H4 (cell line): Measurements from ENCODE around the gene ATOH8. TPM values are rescaled to one million over a fixed set of nuclear protein-coding genes. Genes with fewer than 3 reads are reported as not detected.

Source experiments
- DNase-seq: peaks from one replicate; pipeline ENCODE4 v3.0.0-alpha.2; 2015; ENCODE audit warnings: low spot score
- total RNA-seq: library from RNA; depleted of rRNA; stranded (reverse); fragments of >200 nt; shearing (Covaris generic); gene quantifications from 2 replicates; pipeline ENCODE4 v1.2.3, GENCODE V29; 2014

Gene ATOH8
- total RNA-seq, 1 experiment from 2014 or later, result 13.1 TPM

DNA sequence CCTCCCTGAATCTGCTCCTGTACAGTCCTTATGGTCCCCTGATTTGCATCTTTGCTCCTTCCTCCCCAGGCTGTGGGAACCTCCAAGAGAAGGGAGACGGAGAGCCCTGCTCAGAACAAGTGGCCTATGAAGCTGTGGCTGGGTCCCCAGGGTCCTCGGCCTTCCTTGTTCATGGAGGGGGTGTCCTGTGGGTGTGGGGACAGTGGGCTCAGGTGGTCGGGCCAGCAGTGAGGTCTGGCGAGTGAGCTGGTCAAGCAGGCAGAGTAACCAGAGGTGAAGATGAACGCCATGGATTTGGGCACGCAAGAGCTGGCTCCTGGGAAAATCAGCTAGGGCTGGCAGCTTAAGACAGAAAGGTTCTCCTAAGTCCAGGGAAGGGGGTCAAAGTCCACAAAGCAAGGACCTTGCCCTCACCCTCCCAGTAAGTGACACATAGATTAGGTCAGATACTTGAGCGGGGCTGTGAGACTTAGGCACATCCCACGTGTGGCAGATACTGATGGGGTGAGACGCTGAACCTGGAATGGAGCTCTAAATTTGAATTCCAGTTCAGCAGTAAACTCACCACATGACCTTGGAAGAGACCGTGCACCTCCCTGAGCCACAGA is 34.8 kb upstream of the ATOH8 start:
- no peak for DNase-seq

DNA sequence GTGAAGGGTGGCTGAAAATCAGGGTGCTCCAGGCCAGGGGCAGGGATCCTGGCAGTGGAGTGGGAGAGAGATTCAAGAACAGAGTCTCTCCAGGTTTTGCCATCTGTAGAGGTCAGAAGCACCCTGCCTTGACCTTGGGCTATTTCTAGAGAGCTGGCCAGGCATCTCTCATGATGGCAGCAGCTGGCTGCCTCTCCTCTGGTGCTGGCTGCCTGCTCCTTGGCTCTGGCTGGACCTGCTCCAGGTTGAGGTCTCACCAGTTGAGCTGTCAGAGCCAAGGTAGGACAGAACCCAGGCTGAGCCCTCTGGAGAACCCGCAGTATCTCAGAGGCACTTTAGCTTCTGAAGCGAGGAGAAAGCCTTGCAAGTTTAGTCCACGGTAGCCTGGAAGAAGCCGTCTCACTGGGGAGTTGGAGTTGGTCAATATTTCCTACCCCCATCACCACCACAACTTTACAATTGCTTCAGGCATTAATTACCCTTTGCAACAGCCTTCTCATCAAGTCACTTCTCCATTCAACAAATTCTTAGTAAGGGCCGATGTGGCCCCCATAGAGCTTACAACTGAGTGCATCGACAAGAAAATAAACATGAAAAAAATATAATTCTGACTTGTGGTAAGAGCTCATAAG is 34.1 kb upstream of the ATOH8 start:
- no peak for DNase-seq

DNA sequence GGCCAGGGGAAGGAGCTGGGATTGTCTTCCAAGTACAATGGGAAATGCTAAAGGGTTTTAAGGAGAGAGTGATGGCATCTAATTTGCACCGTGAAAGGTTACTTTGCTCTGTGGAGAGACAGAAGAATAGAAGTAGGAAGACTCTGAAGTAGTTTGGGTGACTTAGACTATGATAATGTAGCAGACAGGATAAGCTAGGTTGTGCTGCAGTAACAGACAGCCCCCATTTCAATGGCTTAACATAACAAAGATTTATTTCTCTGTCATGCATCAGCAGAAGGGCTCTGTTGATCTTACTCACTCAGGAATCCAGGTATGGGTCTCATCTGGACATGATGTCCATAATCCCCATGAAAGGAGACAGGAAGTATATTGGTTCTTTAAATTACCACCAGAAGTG is 33.3 kb upstream of the ATOH8 start:
- no peak for DNase-seq

DNA sequence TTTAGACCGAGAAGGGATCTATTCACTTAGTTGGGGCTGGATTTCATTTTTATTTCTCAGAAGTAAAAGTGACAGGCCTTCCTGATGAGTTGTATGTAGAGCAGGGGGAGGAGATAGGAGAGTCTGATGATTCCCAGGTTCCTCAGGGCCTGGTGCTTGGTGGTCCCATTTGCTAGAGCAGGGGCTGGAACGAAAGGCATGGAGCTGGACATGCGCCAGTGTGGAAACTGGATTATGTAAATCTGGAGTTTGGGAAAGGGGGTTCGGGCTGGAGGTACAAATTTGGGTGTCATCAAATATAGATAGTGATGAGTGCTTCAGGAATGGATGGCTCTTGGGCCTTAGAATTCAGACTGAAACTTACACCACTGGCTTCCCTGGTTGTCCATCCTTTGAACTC is 32.1 kb upstream of the ATOH8 start:
- DNase-seq, result no peak

DNA sequence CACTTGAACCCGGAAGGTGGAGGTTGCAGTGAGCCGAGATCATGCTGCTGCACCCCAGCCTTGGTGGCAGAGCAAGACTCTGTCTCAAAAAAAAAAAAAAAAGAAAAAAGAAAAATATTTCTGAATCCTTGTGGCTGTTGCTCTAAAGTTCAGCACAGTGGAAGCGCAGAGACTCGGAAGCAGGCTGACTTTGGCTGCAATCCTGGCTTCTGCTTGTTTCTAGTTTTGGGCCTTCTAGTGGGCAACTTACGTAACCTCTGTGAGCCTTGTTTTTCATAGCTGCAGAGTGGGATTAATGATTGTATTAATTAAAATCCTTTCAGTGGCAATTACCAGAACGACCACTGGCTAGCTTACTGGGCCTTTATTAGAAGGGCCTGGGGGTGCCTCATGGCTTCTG is 31.3 kb upstream of the ATOH8 start:
- no peak for DNase-seq

DNA sequence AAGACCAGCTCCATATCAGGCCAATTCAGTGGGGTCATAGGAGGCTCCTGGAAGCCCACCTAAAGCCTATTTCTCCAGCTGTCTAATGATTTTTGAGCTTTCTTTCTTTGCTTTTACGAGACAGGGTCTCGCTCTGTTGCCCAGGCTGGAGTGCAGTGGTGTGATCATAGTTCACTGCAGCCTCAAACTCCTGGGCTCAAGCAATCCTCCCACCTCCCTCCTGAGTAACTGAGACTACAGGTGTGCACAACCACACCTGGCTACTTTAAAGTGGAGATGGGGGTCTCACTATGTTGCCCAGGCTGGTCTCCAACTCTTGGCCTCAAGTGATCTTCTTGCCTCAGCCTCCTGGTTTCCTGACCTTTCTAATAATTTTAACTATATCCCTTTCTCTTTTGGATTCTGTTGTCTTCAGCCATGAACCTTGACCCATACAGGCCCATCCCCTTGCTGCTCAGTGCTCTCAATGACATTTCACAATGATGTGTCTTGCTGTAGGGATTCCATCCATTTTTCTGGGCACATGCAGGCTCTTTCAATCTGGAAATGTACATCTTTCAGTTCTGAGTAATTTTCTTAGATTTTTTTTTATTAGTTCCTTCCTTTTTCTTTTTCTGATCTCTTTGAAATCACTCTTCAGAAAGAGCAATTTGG is 30.0 kb upstream of the ATOH8 start:
- no peak for DNase-seq

DNA sequence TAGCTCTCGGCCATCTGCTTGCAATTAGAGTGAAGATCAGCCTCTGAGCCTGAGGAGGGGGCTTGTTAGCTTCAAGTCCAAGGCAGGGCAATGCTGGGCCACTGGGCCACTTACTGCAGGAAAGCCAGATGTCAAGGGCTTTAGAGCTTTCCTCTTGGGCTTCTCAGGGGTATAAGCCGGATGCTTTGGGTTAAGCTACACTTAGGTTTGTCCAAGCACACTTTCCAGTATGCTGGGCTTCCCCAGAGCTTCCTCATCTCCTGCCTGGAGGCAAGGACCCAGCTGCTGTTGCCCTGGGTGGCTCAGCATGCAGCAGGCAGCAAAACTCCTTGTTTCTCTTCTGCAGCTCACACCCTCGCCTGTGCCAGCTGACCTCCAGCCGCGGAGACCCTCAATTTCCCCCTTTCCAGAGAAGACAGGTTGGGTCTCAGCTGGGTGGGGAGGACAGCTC is 29.0 kb upstream of the ATOH8 start:
- DNase-seq, result no peak

DNA sequence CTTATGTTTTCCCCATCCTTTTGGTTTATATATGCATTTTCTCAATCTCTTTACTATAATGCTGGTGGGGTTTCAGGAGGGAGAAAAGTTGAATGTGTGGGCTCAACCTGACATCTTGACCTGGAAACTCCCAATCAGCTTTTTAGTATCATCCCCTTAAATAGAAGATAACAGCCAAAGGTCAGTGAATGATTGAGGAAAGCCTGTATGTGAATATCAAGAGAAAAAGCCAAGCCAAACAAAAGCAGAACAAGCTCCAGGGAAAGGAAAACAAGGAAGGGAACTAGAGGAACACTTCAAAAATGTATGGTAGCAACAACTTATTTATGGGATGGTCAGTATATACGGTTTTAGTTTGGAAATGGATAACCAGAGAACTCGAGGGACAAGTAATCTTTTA is 28.3 kb upstream of the ATOH8 start:
- no peak for DNase-seq

DNA sequence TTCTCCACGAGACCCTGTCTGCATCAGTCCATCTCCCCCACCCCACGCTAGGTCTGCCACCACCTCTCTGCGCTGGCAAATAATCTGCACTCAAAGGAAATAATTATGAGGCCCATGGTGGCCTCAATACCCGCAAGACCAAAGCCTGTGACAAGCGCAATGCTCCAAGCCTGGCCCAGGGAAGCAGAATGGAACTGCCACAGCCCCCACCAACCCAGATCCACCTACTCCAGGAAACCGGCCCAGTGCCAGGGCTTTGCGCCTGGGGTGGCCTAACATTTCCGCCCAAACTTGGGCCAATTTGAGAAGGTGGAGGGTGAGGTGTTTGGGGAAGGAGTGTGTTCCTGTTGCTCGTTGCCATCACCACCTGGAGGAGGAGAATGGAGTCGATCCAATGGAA is 26.0 kb upstream of the ATOH8 start:
- DNase-seq, result no peak

DNA sequence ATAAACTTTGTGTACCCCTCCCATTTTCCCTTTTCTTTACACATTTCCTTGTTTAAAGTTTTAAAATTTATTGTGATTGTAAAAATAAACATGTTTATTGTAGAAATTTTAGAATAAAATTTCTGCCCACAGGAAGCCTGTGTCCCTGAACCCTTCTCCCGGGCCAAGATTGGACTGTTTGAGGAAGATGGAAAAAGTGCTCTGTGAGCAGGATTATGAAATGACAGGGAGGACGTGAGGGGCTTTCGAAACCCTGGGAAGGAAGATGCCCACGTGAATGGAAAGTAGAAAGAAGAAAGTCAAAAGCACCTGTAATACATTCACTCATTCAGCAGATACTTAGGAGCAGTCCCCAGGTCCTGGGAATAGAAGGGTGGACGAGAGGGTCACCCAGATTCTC is 25.4 kb upstream of the ATOH8 start:
- DNase-seq, result no peak

DNA sequence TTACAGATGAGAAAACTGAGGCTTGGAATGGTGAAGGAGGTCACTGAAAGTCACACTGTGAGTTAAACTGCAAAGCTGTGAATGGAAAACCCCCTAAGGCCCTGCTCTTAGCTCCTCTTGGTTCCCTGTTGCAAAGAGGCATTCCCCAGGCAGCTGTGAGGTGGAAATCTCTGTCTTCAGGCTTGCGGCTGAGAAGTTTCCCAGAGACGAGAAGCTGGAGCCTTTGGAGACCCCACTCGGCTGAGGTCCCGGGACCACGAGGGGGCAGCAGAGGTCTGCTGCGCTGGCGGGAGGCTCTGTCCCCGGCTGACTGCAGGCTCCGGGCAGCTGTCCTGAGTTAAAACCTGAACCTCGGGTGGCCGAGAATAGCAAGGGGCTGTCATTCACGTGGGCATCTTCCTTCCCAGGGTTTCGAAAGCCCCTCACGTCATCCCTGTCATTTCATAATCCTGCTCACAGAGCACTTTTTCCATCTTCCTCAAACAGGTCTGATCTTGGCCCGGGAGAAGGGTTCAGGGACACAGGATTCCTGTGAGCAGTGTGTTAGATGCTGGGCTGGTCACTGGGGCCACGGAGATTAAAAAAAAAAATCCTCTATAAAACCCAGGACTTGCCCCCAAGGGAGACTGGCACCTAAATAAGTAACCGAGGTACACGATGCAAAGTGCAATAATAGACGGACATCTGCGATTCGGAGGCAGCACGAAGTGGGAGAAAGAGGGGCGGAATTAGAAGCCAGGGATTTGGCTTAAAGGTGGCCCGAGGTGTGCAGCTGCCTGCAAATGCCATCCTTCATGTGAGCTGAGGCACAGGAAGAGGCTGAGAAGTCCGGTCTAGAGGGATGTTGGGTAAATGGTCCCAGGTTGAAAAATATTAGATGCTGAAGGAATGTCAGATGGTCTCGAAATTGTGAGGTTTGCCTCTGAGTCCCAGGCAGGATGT is 24.6 kb upstream of the ATOH8 start:
- DNase-seq, result peak; percentile 63

DNA sequence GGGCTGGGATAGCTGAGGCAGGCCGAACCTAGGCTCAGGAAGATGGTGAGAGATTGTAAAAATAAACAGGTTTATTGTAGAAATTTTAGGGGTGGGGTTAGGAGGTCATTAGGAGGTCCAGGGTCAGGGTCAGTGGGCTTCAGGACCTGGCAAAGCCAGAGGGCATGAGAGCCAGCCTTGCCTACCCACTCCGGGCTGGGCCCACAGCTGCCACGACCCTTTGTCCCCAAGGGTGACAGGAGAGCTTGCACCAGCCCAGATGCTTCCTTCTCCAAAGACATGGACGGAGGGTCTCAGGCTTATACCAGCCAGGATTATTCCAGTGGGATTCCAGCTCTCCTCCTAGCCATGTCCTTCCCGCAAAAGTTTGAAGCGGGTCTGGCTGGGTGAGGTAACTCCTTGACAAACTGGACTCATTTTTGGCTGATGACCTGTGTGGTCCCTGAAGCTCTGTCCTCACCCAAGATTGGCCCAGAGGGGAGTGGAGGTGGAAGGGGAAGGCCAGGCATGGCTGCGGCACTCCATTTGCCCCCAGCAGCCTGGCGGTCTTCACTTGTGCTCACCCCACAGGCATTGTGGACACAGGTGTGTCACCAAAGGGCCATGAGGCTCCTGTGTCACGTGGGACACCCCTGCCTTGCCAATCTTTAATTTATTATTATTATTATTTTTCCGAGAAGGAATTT is 23.8 kb upstream of the ATOH8 start:
- DNase-seq, result no peak

DNA sequence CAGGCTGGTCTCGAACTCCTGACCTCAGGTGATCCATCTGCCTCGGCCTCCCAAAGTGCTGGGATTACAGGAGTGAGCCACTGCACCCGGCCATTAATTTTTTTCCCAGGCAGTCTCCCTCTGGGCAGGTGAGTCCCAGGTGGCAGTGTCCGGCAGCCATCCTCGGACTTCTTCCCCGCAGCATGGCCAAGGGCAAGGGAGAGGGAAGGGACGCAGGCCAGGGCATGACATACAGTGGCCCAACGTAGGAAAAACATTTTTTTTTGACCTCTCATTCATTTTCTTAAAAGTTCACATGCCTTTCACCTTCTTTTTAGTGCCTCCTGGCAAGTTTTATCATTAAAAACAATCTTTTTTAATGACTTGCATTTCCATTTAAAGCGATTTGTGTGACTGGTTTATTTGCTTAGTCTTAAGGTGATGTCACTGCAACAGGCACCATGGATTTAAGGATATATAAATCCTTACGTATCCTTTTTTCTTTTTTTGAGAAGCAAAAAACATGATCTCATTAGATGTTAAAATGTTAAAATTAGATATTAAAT is 23.0 kb upstream of the ATOH8 start:
- DNase-seq, result no peak

DNA sequence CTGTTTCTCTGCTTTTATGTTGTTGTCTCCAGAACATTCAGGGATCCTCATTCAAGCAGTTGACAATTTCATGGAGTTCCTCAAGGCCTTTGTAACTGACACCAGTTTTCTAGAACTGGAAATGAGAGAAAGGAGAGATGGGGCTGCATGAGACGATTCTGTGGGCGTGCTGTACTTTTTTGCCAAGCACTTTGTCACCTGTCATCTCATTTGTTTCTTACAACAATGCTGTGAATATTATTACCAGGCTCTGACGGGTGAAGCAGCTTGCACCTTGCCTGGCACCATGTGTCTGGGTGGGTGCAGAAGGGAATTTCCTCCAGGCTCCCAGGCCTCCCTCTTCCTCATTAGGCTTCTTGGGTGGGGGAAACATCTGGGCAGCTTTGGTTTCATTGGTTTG is 22.2 kb upstream of the ATOH8 start:
- DNase-seq, result no peak

DNA sequence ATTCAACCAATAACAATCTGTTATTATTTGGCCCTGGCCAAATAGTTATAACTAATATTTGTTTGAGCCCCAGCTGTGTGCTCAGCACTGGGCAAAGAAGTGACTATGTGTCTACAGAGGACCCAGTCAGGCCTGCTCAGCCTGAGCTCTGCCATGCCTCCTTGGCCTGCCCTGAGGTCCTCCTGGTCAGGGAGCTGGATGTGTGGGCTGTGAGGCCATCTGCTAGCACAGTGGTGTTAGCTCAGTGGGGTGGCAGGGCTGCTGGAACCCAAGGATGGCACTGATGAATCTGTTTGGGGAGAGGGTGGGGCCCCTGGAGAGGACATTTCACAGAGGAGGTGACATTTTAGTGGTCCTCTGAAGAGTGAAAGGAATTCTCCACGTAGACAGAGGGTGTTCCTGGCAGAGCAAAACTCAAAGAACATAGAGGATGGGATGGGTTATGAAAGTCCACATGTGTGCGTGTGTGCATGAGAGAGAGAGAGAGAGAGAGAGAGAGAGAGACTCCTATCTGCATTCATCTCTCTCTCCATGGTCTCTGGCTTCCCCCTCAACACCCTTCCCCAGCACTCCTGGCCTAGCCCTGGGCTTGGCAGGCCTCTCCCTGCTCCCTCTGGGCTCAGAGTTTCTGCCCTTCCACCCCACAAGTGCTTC is 21.2 kb upstream of the ATOH8 start:
- DNase-seq, result no peak

DNA sequence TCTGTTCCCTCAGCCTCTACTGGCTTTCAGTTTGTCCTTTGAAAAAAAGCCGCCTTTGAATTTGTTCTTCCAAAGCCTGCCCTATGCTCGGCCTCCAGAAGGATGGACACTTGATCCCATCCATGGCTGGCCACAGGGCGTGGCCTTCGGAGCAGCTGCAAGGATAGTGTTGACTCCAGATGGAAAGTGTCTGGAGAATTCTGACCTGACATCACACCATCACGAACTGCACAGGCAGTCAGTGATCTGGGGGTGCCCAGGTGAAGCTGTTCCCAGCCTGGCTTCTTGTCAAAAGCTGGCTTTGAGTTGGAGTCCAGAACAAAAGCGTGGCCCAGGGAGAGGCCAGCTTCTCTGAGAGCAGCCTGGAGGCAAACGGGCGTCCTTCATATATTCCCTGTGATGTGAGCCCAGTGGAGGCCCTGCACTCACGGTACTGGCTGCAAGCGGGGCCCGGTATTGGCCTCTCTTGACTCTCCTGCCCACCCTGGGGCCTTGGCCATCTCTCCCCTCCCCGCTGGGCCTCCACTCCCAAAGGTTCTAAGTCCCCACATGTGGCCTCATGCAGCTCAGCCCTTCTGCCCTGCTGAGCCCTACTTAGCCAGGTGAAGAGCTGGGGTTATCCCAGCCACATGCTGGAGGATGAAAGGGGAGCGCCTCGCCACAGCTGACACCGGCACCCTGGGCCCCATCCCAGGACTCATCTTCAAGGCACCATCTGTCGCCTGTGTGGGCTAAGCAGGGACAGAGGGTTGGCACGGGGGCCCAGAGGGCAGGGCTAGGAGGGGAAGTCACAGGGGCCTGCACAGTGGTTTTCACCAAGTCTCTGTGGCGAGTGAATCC is 20.4 kb upstream of the ATOH8 start:
- no peak for DNase-seq

DNA sequence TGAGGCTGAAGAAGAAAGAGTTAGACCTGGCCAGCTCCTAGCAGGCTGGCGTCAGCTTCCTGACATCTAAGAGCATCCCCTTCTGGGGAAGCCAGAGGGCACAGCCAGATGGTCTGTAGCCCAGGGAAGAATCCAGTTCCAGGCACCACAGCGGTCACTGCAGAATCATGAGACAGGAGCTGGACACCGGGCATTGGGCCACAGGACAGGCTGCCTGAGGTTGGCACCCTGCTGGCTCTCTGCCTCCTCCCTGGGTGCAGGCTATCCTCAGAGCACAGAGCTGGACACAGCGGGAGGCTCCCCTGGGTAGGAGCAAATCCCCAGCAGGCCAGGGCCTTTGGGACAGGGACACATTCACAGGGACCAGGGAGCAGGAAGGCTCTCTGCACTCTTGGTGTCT is 19.8 kb upstream of the ATOH8 start:
- no peak for DNase-seq

DNA sequence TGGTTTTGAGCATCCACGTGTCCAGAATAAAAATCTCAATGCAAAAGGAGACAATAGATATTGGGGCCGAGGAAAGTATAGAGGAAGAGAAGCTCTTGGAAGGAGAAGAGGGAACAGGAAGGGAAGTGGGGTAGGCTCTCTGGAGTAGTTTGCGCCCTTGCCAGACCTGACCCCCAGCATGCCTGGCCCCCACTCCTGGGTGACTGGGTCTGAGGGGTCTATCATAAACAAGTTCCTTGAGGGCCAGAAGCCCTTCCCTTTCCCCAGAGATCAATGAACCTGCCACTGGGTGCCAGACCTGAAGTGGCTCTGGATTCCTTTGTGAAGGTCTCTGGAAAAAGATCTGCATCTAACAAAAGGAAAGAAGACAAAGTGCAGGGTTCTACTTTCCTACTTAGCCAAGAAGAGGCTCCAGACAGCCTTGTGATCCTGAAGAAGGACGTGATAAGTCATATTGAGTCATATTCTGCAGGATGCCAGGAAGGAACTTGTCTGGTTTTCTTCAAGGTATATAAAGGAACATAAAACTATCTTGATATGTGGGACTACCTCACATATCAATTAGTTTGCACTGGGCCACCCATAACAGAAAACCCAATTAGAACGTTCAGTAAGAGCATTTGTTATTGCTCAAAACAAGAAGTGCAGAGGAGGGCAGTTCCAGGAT is 18.7 kb upstream of the ATOH8 start:
- DNase-seq, result no peak

DNA sequence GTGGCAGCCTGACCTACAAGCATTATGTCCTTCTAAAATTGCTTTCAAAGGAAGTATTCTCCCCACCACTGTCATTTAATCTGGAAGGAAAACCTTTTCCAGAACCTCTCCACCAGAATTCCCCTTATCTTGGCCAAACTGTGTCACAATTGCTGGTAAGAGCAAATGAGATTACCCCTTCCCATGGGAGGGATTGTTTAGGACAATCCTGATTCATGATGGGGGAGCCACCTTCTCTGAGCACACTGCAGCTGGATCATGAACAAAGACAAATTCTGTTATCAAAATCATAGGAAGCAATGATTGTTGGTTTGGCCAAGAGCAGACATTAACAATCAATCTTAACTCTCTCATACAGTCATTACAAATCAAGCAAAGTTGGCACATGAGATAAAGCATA is 18.1 kb upstream of the ATOH8 start:
- no peak for DNase-seq
